ENCODE results near the gene IKBKE. TPM values are rescaled to one million over a fixed set of nuclear protein-coding genes. Genes with fewer than 3 reads are reported as not detected.

The IKBKE gene
- polyA plus RNA-seq, 1 donor from 2014 or later, result not detected

DNA sequence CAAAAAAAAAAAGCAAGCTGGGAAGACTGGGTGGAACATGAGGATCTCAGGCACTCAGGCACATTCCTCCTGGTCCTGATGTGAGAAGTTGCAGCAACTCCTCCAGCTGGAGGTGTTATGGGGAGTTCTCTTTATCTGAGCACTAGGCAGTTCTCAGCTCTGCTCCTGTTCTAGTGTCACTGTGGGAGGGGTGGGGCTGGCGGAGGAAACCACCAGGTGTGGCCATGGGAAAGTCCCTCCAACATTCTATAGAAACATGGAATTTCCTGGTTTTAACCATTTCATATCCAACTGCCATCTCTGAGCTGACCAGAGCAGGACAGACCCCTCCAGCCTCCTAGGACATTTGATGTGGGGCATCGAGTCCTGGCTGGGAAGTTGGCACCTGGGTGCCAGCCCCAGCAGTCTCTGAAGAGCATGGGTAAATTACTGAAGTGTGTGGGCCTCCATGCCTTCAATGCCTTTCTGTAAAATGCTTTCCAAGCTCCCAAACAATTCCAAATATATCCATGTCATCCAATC is 804 bp upstream of the IKBKE start:
- no peak overlapping the region for H2AFZ ChIP-seq (ENCODE audit: low read depth, low read length)
- no peaks in the 10 kb centered on the region for H3K27me3 ChIP-seq (ENCODE audit: insufficient read depth, low read depth, low read length)
- no peaks in the 10 kb centered on the region for H3F3A ChIP-seq (ENCODE audit: insufficient read depth, low read length, poor library complexity, severe bottlenecking)
- no peaks in the 10 kb centered on the region for H3K36me3 ChIP-seq (ENCODE audit: insufficient read depth, low read length)
- no peak overlapping the region for H3K27ac ChIP-seq (ENCODE audit: low read length)
- H3K79me2 ChIP-seq (replicated peaks; ENCODE audit: insufficient read depth, low read length), result no peaks in the 10 kb centered on the region
- H3K4me3 ChIP-seq (ENCODE audit: low read length), result no peak overlapping the region
- no peaks in the 10 kb centered on the region for H4K20me1 ChIP-seq (ENCODE audit: insufficient read depth)
- no peak overlapping the region for H3K4me2 ChIP-seq (ENCODE audit: low read length)
- H3K9me2 ChIP-seq (ENCODE audit: insufficient read depth, low read length), result no peaks in the 10 kb centered on the region
- TF ChIP-seq, protein P1, sequence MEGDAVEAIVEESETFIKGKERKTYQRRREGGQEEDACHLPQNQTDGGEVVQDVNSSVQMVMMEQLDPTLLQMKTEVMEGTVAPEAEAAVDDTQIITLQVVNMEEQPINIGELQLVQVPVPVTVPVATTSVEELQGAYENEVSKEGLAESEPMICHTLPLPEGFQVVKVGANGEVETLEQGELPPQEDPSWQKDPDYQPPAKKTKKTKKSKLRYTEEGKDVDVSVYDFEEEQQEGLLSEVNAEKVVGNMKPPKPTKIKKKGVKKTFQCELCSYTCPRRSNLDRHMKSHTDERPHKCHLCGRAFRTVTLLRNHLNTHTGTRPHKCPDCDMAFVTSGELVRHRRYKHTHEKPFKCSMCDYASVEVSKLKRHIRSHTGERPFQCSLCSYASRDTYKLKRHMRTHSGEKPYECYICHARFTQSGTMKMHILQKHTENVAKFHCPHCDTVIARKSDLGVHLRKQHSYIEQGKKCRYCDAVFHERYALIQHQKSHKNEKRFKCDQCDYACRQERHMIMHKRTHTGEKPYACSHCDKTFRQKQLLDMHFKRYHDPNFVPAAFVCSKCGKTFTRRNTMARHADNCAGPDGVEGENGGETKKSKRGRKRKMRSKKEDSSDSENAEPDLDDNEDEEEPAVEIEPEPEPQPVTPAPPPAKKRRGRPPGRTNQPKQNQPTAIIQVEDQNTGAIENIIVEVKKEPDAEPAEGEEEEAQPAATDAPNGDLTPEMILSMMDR (IDR thresholded peaks at IDR 0.05; ENCODE audit: poor library complexity, severe bottlenecking), result no peak
- TF ChIP-seq EZH2 (IDR thresholded peaks at IDR 0.05; ENCODE audit: borderline replicate concordance, insufficient read depth, low read length, poor library complexity, severe bottlenecking) (no peak), SMC3 (conservative IDR thresholded peaks at IDR 0.05; ENCODE audit: poor library complexity) (no peak), EP300 (conservative IDR thresholded peaks at IDR 0.05; ENCODE audit: poor library complexity, severe bottlenecking) (no peak), MXI1 (conservative IDR thresholded peaks at IDR 0.05; ENCODE audit: poor library complexity, severe bottlenecking) (no peak), TAF1 (IDR thresholded peaks at IDR 0.05; ENCODE audit: low read depth) (no peak), POLR2AphosphoS5 (IDR thresholded peaks at IDR 0.05) (no peak), RAD21 (conservative IDR thresholded peaks at IDR 0.05) (no peak)
- TF ChIP-seq, protein P2, sequence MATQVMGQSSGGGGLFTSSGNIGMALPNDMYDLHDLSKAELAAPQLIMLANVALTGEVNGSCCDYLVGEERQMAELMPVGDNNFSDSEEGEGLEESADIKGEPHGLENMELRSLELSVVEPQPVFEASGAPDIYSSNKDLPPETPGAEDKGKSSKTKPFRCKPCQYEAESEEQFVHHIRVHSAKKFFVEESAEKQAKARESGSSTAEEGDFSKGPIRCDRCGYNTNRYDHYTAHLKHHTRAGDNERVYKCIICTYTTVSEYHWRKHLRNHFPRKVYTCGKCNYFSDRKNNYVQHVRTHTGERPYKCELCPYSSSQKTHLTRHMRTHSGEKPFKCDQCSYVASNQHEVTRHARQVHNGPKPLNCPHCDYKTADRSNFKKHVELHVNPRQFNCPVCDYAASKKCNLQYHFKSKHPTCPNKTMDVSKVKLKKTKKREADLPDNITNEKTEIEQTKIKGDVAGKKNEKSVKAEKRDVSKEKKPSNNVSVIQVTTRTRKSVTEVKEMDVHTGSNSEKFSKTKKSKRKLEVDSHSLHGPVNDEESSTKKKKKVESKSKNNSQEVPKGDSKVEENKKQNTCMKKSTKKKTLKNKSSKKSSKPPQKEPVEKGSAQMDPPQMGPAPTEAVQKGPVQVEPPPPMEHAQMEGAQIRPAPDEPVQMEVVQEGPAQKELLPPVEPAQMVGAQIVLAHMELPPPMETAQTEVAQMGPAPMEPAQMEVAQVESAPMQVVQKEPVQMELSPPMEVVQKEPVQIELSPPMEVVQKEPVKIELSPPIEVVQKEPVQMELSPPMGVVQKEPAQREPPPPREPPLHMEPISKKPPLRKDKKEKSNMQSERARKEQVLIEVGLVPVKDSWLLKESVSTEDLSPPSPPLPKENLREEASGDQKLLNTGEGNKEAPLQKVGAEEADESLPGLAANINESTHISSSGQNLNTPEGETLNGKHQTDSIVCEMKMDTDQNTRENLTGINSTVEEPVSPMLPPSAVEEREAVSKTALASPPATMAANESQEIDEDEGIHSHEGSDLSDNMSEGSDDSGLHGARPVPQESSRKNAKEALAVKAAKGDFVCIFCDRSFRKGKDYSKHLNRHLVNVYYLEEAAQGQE (IDR thresholded peaks at IDR 0.05; ENCODE audit: borderline replicate concordance), result no peak
- H3K9me3 ChIP-seq (ENCODE audit: low read length), result no peaks in the 10 kb centered on the region
- no peak overlapping the region for H3K9ac ChIP-seq (ENCODE audit: low read length)

DNA sequence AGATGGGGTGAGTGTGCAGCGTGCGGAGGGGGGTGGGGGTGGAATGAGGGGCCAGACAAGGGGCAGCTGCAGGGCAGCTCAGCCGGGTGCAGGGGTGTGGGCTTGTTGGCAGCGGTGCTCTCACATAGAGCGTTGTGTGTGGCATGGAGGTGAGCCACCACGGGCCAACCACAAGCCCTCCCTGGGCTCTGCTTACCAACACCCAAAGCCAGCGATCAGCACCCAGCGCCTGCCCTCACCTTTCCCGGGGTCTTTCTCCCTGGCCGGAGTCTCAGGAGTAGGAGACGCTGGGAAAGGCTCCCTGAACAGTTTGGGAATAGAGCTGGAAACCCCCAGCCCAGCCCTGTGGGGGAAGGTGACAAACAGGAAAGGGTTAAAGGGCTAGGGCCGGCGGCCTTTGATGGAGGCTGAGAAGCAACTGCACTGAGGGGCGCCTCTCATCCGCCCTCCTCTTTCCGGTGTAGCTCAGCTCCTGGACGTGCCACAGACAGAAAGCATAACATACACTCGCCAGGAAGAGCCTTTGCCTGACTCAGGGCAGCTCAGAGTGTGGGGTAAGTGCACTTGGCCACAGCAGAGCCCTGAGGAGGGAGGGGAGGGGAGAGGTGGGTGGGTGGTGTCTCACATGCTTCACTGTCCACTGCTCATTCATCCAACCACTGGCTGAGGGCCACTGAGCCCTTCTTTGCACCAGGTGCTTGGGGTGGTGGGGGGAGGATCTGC is 577 bp downstream of the IKBKE start:
- Histone ChIP-seq H3K9ac (ENCODE audit: low read length) (no peak overlapping the region), H3K9me2 (ENCODE audit: insufficient read depth, low read length) (no peaks in the 10 kb centered on the region), H3K36me3 (ENCODE audit: insufficient read depth, low read length) (no peaks in the 10 kb centered on the region), H3K27ac (ENCODE audit: low read length) (no peak overlapping the region), H3K27me3 (ENCODE audit: insufficient read depth, low read depth, low read length) (no peaks in the 10 kb centered on the region), H3K4me3 (ENCODE audit: low read length) (no peak overlapping the region), H3K4me2 (ENCODE audit: low read length) (no peak overlapping the region), H4K20me1 (ENCODE audit: insufficient read depth) (no peaks in the 10 kb centered on the region), H3F3A (ENCODE audit: insufficient read depth, low read length, poor library complexity, severe bottlenecking) (no peaks in the 10 kb centered on the region), H3K79me2 (replicated peaks; ENCODE audit: insufficient read depth, low read length) (no peaks in the 10 kb centered on the region), H3K9me3 (ENCODE audit: low read length) (no peaks in the 10 kb centered on the region), H2AFZ (ENCODE audit: low read depth, low read length) (no peak overlapping the region)
- no peak for TF ChIP-seq TAF1 (IDR thresholded peaks at IDR 0.05; ENCODE audit: low read depth)
- TF ChIP-seq POLR2AphosphoS5 (IDR thresholded peaks at IDR 0.05), result no peak
- no peak for TF ChIP-seq EP300 (conservative IDR thresholded peaks at IDR 0.05; ENCODE audit: poor library complexity, severe bottlenecking)
- TF ChIP-seq RAD21 (conservative IDR thresholded peaks at IDR 0.05), result no peak
- no peak for TF ChIP-seq SMC3 (conservative IDR thresholded peaks at IDR 0.05; ENCODE audit: poor library complexity)
- TF ChIP-seq, protein P2 (IDR thresholded peaks at IDR 0.05; ENCODE audit: borderline replicate concordance), result no peak
- TF ChIP-seq EZH2 (IDR thresholded peaks at IDR 0.05; ENCODE audit: borderline replicate concordance, insufficient read depth, low read length, poor library complexity, severe bottlenecking), result no peak
- TF ChIP-seq MXI1 (conservative IDR thresholded peaks at IDR 0.05; ENCODE audit: poor library complexity, severe bottlenecking), result no peak
- TF ChIP-seq, protein P1 (IDR thresholded peaks at IDR 0.05; ENCODE audit: poor library complexity, severe bottlenecking), result no peak
